Muscle of back (tissue), 11 donors: ENCODE data around the gene C7orf33. TPM values are rescaled to one million over a fixed set of nuclear protein-coding genes. Genes with fewer than 3 reads are reported as not detected.
"Not testable (repeated sequence)": the region's sequence is repeated elsewhere in the genome, so short reads cannot be mapped to it uniquely, and the experiment has no call there.

ENCODE experiments used
- DNase-seq, 3 donors: peaks; one replicate each; pipeline versions ENCODE4 v3.0.0 to v3.0.0-alpha.2; 2013
- polyA plus RNA-seq, 10 donors: library from polyadenylated mRNA; unstranded; fragments of 120-200 nt; gene quantifications; one replicate each; pipeline ENCODE4 v1.2.1, GENCODE V29; 2013; ENCODE audit not compliant: insufficient read length in 10 of 10

C7orf33 gene
- polyA plus RNA-seq, 10 donors, result 0.11 to 2.6 (median 0.64) TPM

DNA sequence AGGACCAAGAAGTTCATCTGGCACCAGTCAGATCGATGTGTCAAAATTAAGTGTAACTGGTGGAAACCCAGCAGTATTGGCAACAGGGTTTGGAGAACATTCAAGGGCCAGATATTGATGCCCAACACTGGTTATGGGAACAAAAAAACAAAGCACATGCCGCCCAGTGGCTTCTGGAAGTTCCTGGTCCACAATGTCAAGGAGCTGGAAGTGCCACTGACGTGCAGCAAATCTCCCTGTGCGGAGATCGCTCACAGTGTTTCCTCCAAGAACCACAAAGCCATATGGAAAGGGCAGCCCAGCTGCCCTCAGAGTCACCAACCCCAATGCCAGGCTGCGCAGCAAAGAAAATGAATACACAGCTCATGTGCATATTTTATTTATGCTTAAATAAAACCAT lies 10.1 kb upstream of the C7orf33 start:
- no peak for DNase-seq

- no peak for DNase-seq
Measured at GRCh38 chr7:148581624-148582023, 8.9 kb upstream of the C7orf33 start.

- no peak for DNase-seq
Measured at GRCh38 chr7:148584154-148584827, 6.3 kb upstream of the C7orf33 start.

DNA sequence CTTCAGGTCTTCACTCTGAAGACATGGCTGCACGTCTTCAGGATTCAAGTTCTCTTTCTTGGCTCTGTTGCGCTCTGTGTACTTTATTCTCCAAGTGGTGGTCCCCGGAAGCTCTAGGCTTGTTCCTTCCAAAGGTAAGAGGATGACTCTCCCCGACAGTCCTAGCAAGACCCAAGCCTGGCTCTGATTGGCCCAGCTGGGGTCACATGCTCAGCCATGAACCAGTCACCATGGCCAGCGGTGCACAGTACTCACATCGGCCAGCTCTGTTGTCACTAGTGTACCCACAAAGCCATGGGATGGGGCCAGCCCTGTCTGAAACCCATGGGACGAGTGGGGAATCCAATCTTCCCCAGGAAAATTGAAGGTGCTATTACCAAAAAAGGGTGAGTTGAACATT lies 5.2 kb upstream of the C7orf33 start:
- no peak for DNase-seq

GRCh38 chr7:148587076-148587475 lies 3.5 kb upstream of the C7orf33 start:
- peak; percentile 19 to 57 (median 31) for DNase-seq

DNA sequence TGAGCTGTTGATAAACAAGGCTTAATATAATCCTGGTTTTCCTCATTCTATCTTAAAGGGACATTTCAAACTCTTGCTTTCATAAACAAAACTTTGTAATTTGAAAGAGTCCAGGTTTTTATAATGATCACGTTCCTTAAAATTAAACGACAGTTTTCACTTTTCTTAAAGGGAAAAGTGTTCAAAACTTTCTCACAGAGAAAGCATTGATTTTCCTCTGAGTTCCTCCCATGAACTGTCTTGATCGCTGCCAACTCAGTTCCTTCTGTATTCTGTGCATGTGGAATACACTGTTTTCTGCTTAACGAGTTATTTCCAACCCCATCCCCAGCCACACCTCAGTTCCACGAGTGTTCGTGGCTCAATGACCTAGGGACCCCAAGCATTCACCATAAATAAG lies 2.4 kb upstream of the C7orf33 start:
- DNase-seq, result no peak

- no peak for DNase-seq
Measured at GRCh38 chr7:148588670-148589131, 1.9 kb upstream of the C7orf33 start.

- DNase-seq, result no peak
Measured at GRCh38 chr7:148589640-148590039, 926 bp upstream of the C7orf33 start.

DNA sequence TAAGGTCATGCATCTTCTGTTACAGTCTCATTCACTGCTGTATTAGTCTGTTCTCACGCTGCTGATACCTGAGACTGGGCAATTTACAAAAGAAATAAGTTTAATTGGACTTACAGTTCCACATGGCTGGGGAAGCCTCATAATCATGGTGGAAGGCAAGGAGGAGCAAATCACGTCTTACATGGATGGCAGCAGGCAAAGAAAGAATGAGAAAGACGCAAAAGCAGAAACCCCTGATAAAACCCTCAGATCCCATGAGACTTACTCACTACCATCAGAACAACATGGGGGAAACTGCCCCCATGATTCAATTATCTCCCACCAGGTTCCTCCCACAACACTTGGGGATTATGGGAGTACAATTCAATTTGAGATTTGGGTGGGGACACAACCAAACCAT lies 5.8 kb downstream of the C7orf33 start:
- not testable (repeated sequence) for DNase-seq

- no peak for DNase-seq
Measured at GRCh38 chr7:148598351-148598750, 7.8 kb downstream of the C7orf33 start.

GRCh38 chr7:148605350-148605749 lies 14.8 kb downstream of the C7orf33 start:
- DNase-seq, result no peak

- DNase-seq, result no peak
Measured at GRCh38 chr7:148607151-148607661, 16.6 kb downstream of the C7orf33 start.

GRCh38 chr7:148609045-148609725 lies 18.6 kb downstream of the C7orf33 start:
- peak in 1 of 3 donors; percentile 49 for DNase-seq

- DNase-seq, result no peak
Measured at GRCh38 chr7:148611692-148612091, 21.1 kb downstream of the C7orf33 start.

- DNase-seq, result no peak
Measured at GRCh38 chr7:148615085-148615730, 24.6 kb downstream of the C7orf33 start.

- no peak for DNase-seq
Measured at GRCh38 chr7:148620749-148621359, 30.3 kb downstream of the C7orf33 start.

DNA sequence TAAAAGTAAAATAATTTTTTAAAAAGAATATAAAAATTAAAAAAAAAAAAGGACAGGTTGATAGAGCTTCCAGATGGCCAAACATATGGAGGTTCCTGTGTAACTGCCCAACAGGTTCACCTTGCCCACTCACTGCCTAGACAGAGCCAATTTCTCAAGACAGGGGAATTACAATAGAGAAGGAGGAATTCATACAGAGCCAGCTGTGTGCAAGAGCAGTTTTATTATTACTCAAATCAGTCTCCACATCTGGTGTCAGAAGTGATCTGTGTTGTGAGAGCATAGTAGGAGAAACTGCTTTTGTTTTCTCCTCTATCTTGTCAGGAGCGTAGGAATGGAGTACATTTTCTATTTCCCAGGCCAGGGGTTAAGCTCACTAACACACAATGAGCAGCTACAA lies 31.0 kb downstream of the C7orf33 start:
- no peak for DNase-seq

DNA sequence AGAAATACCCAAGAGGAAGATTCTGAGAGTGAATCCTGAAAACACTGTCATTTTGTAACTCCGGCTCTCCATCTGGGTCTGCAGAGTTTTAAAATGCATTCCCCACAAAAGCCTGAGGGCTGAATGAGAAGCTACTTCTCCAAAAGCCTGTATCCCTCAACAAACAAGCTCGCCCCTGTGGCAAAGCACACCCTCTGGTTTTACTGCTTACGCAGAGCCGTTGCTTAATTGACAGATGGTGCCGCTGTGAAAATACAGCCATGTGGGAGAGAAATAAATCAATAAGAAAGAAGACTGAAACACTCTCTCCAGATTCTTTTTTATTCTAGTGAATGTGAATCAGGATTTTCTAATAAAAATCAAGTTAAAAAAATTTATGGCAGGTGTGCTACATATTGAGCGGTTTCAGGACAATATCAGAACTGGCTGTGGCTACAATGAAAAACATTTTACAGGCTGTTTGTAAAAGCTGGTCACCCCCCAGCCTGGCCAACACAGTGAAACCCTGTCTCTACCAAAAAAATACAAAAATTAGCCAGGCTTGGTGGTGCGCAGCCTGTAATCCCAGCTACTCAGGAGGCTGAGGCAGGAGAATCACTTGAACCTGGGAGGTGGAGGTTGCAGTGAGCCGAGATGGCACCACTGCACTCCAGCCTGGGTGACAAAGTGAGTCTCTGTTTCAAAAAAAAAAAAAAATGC lies 32.5 kb downstream of the C7orf33 start:
- DNase-seq, result peak in 1 of 3 donors; percentile 13

DNA sequence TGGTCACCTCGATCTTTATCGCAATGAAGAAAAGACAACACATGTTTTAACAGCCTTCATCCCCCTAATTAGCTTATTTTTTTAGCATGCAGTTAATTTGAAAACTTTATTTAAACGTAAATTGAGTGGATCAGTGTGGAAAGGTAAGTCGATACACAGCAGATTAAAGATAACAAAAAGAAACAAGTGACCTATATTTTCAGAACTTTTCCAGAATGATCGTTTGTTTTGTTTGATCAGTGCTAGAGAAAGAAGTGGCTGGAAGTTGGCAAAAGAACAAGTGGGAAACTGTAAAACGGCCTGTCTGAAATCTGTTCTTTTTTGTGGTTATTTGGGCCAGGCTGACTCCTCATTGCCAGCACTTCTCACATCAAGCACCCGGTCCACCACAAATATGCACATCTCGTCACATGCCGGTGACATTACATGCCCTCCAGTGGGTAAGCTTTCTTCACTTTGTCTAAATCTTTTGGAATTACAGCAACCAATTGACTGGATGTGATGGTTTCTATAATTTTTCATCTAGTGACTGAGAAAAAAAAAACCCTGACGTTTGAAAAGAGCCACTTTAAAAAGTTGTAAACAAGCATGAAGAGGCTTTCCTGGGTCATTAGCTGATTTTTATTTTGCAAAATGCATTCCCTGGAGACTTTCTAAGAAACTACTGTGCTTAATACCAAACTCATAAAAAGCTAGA lies 33.2 kb downstream of the C7orf33 start:
- no peak for DNase-seq

GRCh38 chr7:148624735-148625134 lies 34.2 kb downstream of the C7orf33 start:
- DNase-seq, result no peak

- peak in 1 of 3 donors; percentile 16 for DNase-seq
Measured at GRCh38 chr7:148625342-148625741, 34.8 kb downstream of the C7orf33 start.
